NCI-H2196 treated with DMSO at 0.1 percent for 48 hours (cell line): ENCODE measurements around the gene WDR3.

Experiments
- DNase-seq: peaks from one replicate; lab custom pipeline; 2025; ENCODE audit not compliant: unreplicated experiment; lab: John Stamatoyannopoulos, UW

The WDR3 gene

GRCh38 chr1:117942293-117942692 is 12.8 kb downstream of the WDR3 start:
- no peak for DNase-seq

GRCh38 chr1:117952386-117952785 is 22.8 kb downstream of the WDR3 start:
- no peak for DNase-seq

- no peak for DNase-seq
Observed at GRCh38 chr1:117959364-117959763, 29.8 kb downstream of the WDR3 start.

GRCh38 chr1:117964290-117965038 is 34.9 kb downstream of the WDR3 start:
- DNase-seq: no peak

- DNase-seq: no peak
Observed at GRCh38 chr1:117967477-117967876, 37.9 kb downstream of the WDR3 start.

GRCh38 chr1:117967881-117968280 is 38.3 kb downstream of the WDR3 start:
- DNase-seq: peak; percentile 17

- DNase-seq: no peak
Observed at GRCh38 chr1:117970252-117970651, 40.7 kb downstream of the WDR3 start.

GRCh38 chr1:117971777-117972176 is 42.2 kb downstream of the WDR3 start:
- no peak for DNase-seq

GRCh38 chr1:117976381-117976780 is 46.8 kb downstream of the WDR3 start:
- no peak for DNase-seq

- no peak for DNase-seq
Observed at GRCh38 chr1:117981455-117982192, 52.1 kb downstream of the WDR3 start.

GRCh38 chr1:117985239-117985638 is 55.7 kb downstream of the WDR3 start:
- DNase-seq: no peak

- DNase-seq: no peak
Observed at GRCh38 chr1:117985973-117986372, 56.4 kb downstream of the WDR3 start.

GRCh38 chr1:118004312-118004711 is 74.8 kb downstream of the WDR3 start:
- DNase-seq: no peak

GRCh38 chr1:118007391-118007790 is 77.9 kb downstream of the WDR3 start:
- DNase-seq: no peak

GRCh38 chr1:118008011-118008410 is 78.5 kb downstream of the WDR3 start:
- DNase-seq: no peak

- no peak for DNase-seq
Observed at GRCh38 chr1:118012515-118013124, 83.1 kb downstream of the WDR3 start.

- no peak for DNase-seq
Observed at GRCh38 chr1:118013336-118013735, 83.8 kb downstream of the WDR3 start.

- no peak for DNase-seq
Observed at GRCh38 chr1:118013938-118014337, 84.4 kb downstream of the WDR3 start.
